GM12874 (cell line): ENCODE measurements around the gene HMCES.

ENCODE experiments used
- CTCF ChIP-seq: IDR thresholded peaks from 2 replicates; pipeline ENCODE4 v1.5.1; 2011; ENCODE audit warnings: low read depth, mild to moderate bottlenecking, control low read depth, low read length, moderate library complexity; ENCODE audit not compliant: insufficient read depth

Gene HMCES

GRCh38 chr3:129336093-129336706, 57.5 kb downstream of the HMCES start:
- TF ChIP-seq CTCF = no peak

GRCh38 chr3:129341331-129342141, 62.9 kb downstream of the HMCES start:
- no peak for TF ChIP-seq CTCF

GRCh38 chr3:129343643-129344360, 65.1 kb downstream of the HMCES start:
- peak; percentile 84 for TF ChIP-seq CTCF

GRCh38 chr3:129344540-129345220, 66.0 kb downstream of the HMCES start:
- TF ChIP-seq CTCF = no peak

DNA sequence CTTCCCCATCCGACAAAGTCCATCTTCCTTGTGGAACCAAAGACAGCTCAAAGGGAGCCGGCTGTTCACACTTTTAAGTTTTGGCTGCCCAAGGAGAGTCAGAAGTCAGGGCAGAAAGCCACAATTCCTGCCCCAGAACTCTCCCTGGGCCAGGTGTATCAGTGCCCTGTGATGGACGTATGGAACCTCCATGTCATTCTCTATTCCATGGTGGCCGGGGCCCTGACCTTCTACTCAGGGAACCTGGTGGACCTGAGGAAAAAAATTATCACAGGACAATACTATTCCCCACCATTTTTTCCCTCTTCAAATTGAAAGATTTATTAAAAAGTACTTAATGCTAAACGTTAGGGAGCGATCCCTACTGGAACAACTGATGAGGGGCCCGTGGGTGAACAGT, 66.6 kb downstream of the HMCES start:
- TF ChIP-seq CTCF = no peak

GRCh38 chr3:129345971-129346370, 67.3 kb downstream of the HMCES start:
- no peak for TF ChIP-seq CTCF
